OCI-LY1 (cell line): ENCODE data around the gene FBXW8.

ENCODE experiments used
- H2AFZ ChIP-seq: fragments of 200-600 bp; sonication (generic), shearing (Covaris generic); 2 replicates; pipeline ENCODE4 v1.6.0; 2014; ENCODE audit warnings: antibody characterized with exemption, mild to moderate bottlenecking, low read length
- H3F3A ChIP-seq: fragments of 200-600 bp; sonication (generic), shearing (Covaris generic); 2 replicates; pipeline ENCODE4 v1.6.0; 2014; ENCODE audit warnings: mild to moderate bottlenecking, antibody characterized with exemption, low read length, moderate library complexity; ENCODE audit not compliant: insufficient read depth
- H3K27ac ChIP-seq: fragments of 200-600 bp; sonication (generic); 2 replicates; pipeline ENCODE4 v1.5.1; 2014; ENCODE audit warnings: low read length, mixed run types, mild to moderate bottlenecking, low read depth; ENCODE audit not compliant: poor library complexity, severe bottlenecking
- H3K27me3 ChIP-seq: fragments of 200-600 bp; sonication (generic); 2 replicates; pipeline ENCODE4 v1.6.0; 2014; ENCODE audit warnings: antibody characterized with exemption, mild to moderate bottlenecking, low read length, moderate library complexity; ENCODE audit not compliant: insufficient read depth
- H3K36me3 ChIP-seq: fragments of 200-600 bp; sonication (generic); 2 replicates; pipeline ENCODE4 v1.6.1; 2014; ENCODE audit warnings: mild to moderate bottlenecking, antibody characterized with exemption, low read length, moderate library complexity, mixed read lengths; ENCODE audit not compliant: insufficient read depth
- H3K4me1 ChIP-seq: fragments of 200-600 bp; sonication (generic); 2 replicates; pipeline ENCODE4 v1.5.1; 2014; ENCODE audit warnings: mild to moderate bottlenecking, low read length, moderate library complexity; ENCODE audit not compliant: insufficient read depth, severe bottlenecking
- H3K4me2 ChIP-seq: fragments of 200-600 bp; sonication (generic), shearing (Covaris generic); 2 replicates; pipeline ENCODE4 v1.6.1; 2014; ENCODE audit warnings: low read length
- H3K4me3 ChIP-seq: fragments of 200-600 bp; sonication (generic); 2 replicates; pipeline ENCODE4 v1.5.1; 2014; ENCODE audit warnings: low read length, low read depth, mild to moderate bottlenecking, mixed read lengths; ENCODE audit not compliant: poor library complexity, severe bottlenecking
- H3K79me2 ChIP-seq: fragments of 200-600 bp; shearing (Covaris generic); 2 replicates; pipeline ENCODE4 v1.6.1; 2016; ENCODE audit warnings: mixed run types, low read length, mixed read lengths; ENCODE audit not compliant: insufficient read depth
- H3K9ac ChIP-seq: fragments of 200-600 bp; sonication (generic), shearing (Covaris generic); 2 replicates; pipeline ENCODE4 v1.6.1; 2014; ENCODE audit warnings: mild to moderate bottlenecking, low read length, mixed read lengths
- H3K9me2 ChIP-seq: fragments of 200-600 bp; sonication (generic), shearing (Covaris generic); 2 replicates; pipeline ENCODE4 v1.6.1; 2014; ENCODE audit warnings: low read depth, mild to moderate bottlenecking, low read length, mixed read lengths
- H3K9me3 ChIP-seq: fragments of 200-600 bp; shearing (Covaris generic); 2 replicates; pipeline ENCODE4 v1.6.1; 2014; ENCODE audit warnings: low read length, mixed read lengths
- H4K20me1 ChIP-seq: fragments of 200-600 bp; sonication (generic), shearing (Covaris generic); 2 replicates; pipeline ENCODE4 v1.6.0; 2016; ENCODE audit warnings: mild to moderate bottlenecking, low read length; ENCODE audit not compliant: insufficient read depth
- CTCF ChIP-seq: fragments of 200-600 bp; sonication (generic), shearing (Covaris generic); IDR thresholded peaks from 2 replicates; pipeline ENCODE4 v1.5.1; 2017; ENCODE audit warnings: mild to moderate bottlenecking, antibody characterized with exemption, low read length, moderate library complexity, mixed read lengths
- EZH2 ChIP-seq: fragments of 200-600 bp; sonication (generic), shearing (Covaris generic); IDR thresholded peaks from 2 replicates; pipeline ENCODE4 v1.8.0; 2017; ENCODE audit warnings: borderline replicate concordance, mixed run types, mild to moderate bottlenecking, antibody characterized with exemption, low read length, moderate library complexity, mixed read lengths

The FBXW8 gene

DNA sequence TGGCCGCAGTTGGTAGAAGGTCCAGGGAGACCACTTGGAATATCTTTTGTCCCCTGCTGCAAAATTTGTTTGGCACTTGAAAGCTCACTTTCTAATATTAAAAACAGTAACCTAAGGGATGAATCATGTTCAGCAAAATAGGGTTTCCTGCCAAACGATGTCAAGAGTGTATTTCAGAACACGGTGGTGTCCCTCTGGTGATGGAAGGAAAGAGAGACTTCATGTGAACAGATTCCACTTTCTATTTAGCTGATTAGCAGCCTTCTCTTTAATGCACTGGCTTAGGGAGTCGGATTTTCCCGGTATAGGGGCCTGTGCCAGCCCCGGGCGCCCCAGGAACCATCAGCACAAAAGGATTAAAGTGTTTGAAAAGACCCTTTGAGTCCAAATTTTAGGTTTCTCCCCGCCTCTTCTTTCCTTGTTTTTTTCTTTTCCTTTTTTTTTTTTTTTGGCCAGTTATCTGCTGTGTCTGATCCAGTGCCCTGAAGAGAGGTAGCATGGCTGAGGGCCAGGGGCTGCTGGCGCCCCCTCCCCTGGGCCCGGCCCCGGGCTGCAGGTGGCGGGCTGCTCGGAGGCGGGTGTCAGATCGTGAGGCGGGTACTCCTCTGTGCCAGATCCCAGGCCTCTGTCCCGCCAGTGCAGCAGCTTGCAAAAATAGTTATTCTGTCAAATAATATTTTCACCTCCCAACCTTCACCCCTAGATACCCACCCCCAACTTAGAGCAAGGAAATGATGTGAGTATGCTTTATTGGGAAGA is 100.1 kb downstream of the FBXW8 start:
- Histone ChIP-seq H3F3A (no peaks in the 10 kb centered on the region), H3K79me2 (no peaks in the 10 kb centered on the region), H3K4me2 (no peak overlapping the region), H3K9me3 (peaks cover 10% of the 10 kb centered on the region; the same call in 1 of the 2 replicates), H3K9me2 (no peaks in the 10 kb centered on the region), H3K9ac (no peak overlapping the region), H2AFZ (no peak overlapping the region), H3K4me3 (no peak overlapping the region), H3K27ac (no peak overlapping the region), H4K20me1 (no peaks in the 10 kb centered on the region), H3K4me1 (no peaks in the 10 kb centered on the region), H3K36me3 (peaks cover 82% of the 10 kb centered on the region), H3K27me3 (no peaks in the 10 kb centered on the region)
- TF ChIP-seq CTCF (no peak), EZH2 (no peak)

DNA sequence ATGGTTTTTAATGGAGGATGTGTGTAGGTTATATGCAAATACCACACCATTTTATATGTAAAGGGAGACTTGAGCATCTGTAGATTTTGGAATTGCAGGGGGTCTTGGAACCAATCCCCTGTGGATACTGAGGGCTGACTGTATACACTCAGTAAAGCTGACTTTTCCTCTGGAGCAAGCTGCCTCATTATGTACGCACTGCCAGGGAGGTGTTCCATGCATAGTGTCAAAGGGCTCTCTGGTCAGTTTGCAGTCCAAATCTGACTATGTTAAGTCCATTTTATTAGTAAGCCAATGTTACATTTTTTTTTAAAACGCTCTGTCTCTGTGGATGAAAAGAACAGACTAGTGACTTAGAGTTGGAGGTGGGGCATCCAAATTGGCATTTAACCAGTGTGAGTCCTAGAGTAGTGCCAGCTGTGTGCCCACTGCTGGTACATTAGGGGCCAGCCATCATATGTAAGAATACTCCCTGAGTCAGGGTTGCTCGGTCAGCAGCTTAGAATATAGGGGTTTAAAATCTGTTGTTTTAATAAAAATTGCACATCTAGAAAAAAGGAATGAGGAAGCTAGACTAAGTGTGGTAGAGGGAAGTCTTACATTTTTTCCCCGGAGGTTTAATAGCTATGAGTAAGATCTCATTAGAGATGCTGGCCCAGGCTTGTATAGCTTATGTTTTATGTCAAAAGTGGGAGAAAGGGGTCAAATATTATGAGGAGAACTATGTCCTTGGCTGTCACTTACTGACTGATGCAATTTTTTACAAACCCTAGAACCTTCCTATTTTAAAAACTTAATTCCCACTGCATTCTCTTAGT is 101.4 kb downstream of the FBXW8 start:
- H3K79me2 ChIP-seq: no peaks in the 10 kb centered on the region
- no peak overlapping the region for H3K27ac ChIP-seq
- no peaks in the 10 kb centered on the region for H3K27me3 ChIP-seq
- peaks cover 10% of the 10 kb centered on the region; the same call in 1 of the 2 replicates for H3K9me3 ChIP-seq
- TF ChIP-seq EZH2 (no peak), CTCF (no peak)
- no peak overlapping the region for H3K9ac ChIP-seq
- H3K36me3 ChIP-seq: peaks cover 77% of the 10 kb centered on the region
- no peaks in the 10 kb centered on the region for H3K9me2 ChIP-seq
- no peaks in the 10 kb centered on the region for H3K4me1 ChIP-seq
- no peak overlapping the region for H2AFZ ChIP-seq
- no peaks in the 10 kb centered on the region for H3F3A ChIP-seq
- no peak overlapping the region for H3K4me3 ChIP-seq
- no peaks in the 10 kb centered on the region for H4K20me1 ChIP-seq
- H3K4me2 ChIP-seq: no peak overlapping the region

- peaks cover 72% of the 10 kb centered on the region for H3K36me3 ChIP-seq
- no peak overlapping the region for H3K4me2 ChIP-seq
These were observed 103.0 kb downstream of the FBXW8 start for GRCh38 chr12:117013726-117014125.

More at GRCh38 chr12:117013726-117014125, 103.0 kb downstream of the FBXW8 start:
- Histone ChIP-seq H4K20me1 (no peaks in the 10 kb centered on the region), H3K27ac (no peak overlapping the region), H3K79me2 (no peaks in the 10 kb centered on the region), H2AFZ (no peak overlapping the region), H3K9ac (no peak overlapping the region), H3K9me2 (no peaks in the 10 kb centered on the region), H3K4me1 (no peaks in the 10 kb centered on the region), H3K9me3 (peaks cover 10% of the 10 kb centered on the region; the same call in 1 of the 2 replicates), H3K27me3 (no peaks in the 10 kb centered on the region), H3K4me3 (no peak overlapping the region), H3F3A (no peaks in the 10 kb centered on the region)
- TF ChIP-seq CTCF (no peak), EZH2 (no peak)
